Activated CD8-positive, alpha-beta T cell treated with anti-CD3 and anti-CD28 coated beads for 36 hours (primary cell): ENCODE measurements around the gene DOHH. TPM values are rescaled to one million over a fixed set of nuclear protein-coding genes. Genes with fewer than 3 reads are reported as not detected.
A peak's percentile ranks its signal among the peaks of the same experiment; 100 is the strongest.

ENCODE experiments used
- ATAC-seq: fragments of 200-7000 bp; cut with Tn5 transposase; one replicate; pipeline ENCODE4 v1.10.0; 2021; ENCODE audit warnings: mild to moderate bottlenecking, moderate library complexity
- CTCF ChIA-PET: fragments of 350-600 bp; sonication (Branson Sonifier 250); formaldehyde crosslinking; loops from one replicate; lab custom pipeline; 2021; ENCODE audit warnings: antibody characterized with exemption; lab: Charles Lee
- POLR2A ChIA-PET: fragments of 350-600 bp; sonication (Branson Sonifier 250); formaldehyde crosslinking; loops from one replicate; lab custom pipeline; 2021; ENCODE audit warnings: antibody characterized with exemption; lab: Charles Lee
- DNase-seq: peaks from one replicate; pipeline ENCODE4 v3.0.0-alpha.2; 2020
- H3K27ac Mint-ChIP-seq: one replicate; pipeline ENCODE4 v1.8.0; 2021; ENCODE audit warnings: mild to moderate bottlenecking, mixed read lengths
- H3K27me3 Mint-ChIP-seq: one replicate; pipeline ENCODE4 v1.8.0; 2021; ENCODE audit warnings: mixed read lengths
- H3K36me3 Mint-ChIP-seq: one replicate; pipeline ENCODE4 v1.8.0; 2021; ENCODE audit warnings: low read depth, mixed read lengths
- H3K4me1 Mint-ChIP-seq: one replicate; pipeline ENCODE4 v1.8.0; 2021; ENCODE audit warnings: low read depth, mixed read lengths
- H3K4me3 Mint-ChIP-seq: one replicate; pipeline ENCODE4 v1.8.0; 2021; ENCODE audit warnings: mild to moderate bottlenecking, moderate library complexity, mixed read lengths
- H3K9me3 Mint-ChIP-seq: one replicate; pipeline ENCODE4 v1.8.0; 2021; ENCODE audit warnings: mixed read lengths
- CTCF ChIP-seq: fragments of 200-600 bp; IDR thresholded peaks from one replicate; pipeline ENCODE4 v1.8.0; 2022; ENCODE audit warnings: antibody characterized with exemption, mild to moderate bottlenecking
- intact Hi-C: fragments of 100-400 bp; cut with micrococcal nuclease; formaldehyde crosslinking; loops from one replicate; pipeline ENCODE4 v1.10.0; 2022
- total RNA-seq, 2 experiments: library from RNA; stranded (reverse); gene quantifications; one replicate each; pipeline ENCODE4 v1.2.3, GENCODE V29; 2021

Gene DOHH
- total RNA-seq, 2 experiments from 2014 or later = 15.7 to 17.0 TPM

- Mint-ChIP-seq H3K4me1 (no peaks in the 10 kb centered on the region), H3K27me3 (no peaks in the 10 kb centered on the region), H3K4me3 (no peak overlapping the region), H3K36me3 (peaks cover 4% of the 10 kb centered on the region), H3K27ac (no peak overlapping the region), H3K9me3 (peaks cover 6% of the 10 kb centered on the region)
- intact Hi-C loops = no loop called here
- TF ChIP-seq CTCF = no peak
- CTCF ChIA-PET = no interaction called here
- no peak for DNase-seq
- no peak for ATAC-seq
- POLR2A ChIA-PET = interaction anchor here (0.6 to 0.7 kb wide), 2 partner anchors 28 to 140 kb away, joined by 3 read pairs; no protein-coding TSS in a partner anchor
These were observed 32.3 kb downstream of the DOHH start for GRCh38 chr19:3468211-3468610.

- intact Hi-C loops = no loop called here
- Mint-ChIP-seq H3K4me3 (no peak overlapping the region), H3K27ac (no peak overlapping the region), H3K9me3 (peaks cover 6% of the 10 kb centered on the region), H3K27me3 (no peaks in the 10 kb centered on the region), H3K36me3 (peaks cover 6% of the 10 kb centered on the region), H3K4me1 (no peaks in the 10 kb centered on the region)
- CTCF ChIA-PET = no interaction called here
- no peak for ATAC-seq
- no peak for TF ChIP-seq CTCF
- DNase-seq = peak; percentile 37
- POLR2A ChIA-PET = interaction anchor here (0.7 kb wide), 1 partner anchor 29 kb away, joined by 3 read pairs; no protein-coding TSS in a partner anchor
These were observed 32.9 kb downstream of the DOHH start for GRCh38 chr19:3467437-3468198.

GRCh38 chr19:3466635-3467034 is 33.8 kb downstream of the DOHH start:
- POLR2A ChIA-PET = no interaction called here
- H3K36me3 Mint-ChIP-seq = peaks cover 6% of the 10 kb centered on the region

GRCh38 chr19:3465552-3465951 is 34.9 kb downstream of the DOHH start:
- H3K27ac Mint-ChIP-seq = no peak overlapping the region
- H3K36me3 Mint-ChIP-seq = peaks cover 6% of the 10 kb centered on the region
- H3K4me1 Mint-ChIP-seq = no peaks in the 10 kb centered on the region
- H3K27me3 Mint-ChIP-seq = no peaks in the 10 kb centered on the region
- intact Hi-C loops = no loop called here
- POLR2A ChIA-PET = no interaction called here
- ATAC-seq (no peak), DNase-seq (no peak)
- no peak for TF ChIP-seq CTCF
- H3K9me3 Mint-ChIP-seq = peaks cover 6% of the 10 kb centered on the region
- no peak overlapping the region for H3K4me3 Mint-ChIP-seq
- CTCF ChIA-PET = no interaction called here

More at GRCh38 chr19:3466635-3467034, 33.8 kb downstream of the DOHH start:
- ATAC-seq (no peak), DNase-seq (no peak)
- Mint-ChIP-seq H3K9me3 (peaks cover 6% of the 10 kb centered on the region), H3K27me3 (no peaks in the 10 kb centered on the region), H3K4me1 (no peaks in the 10 kb centered on the region), H3K27ac (no peak overlapping the region), H3K4me3 (no peak overlapping the region)
- intact Hi-C loops = no loop called here
- TF ChIP-seq CTCF = no peak
- CTCF ChIA-PET = no interaction called here

- intact Hi-C loops = no loop called here
- H3K27me3 Mint-ChIP-seq = no peaks in the 10 kb centered on the region
- CTCF ChIA-PET = interaction anchor here (0.9 kb wide), 1 partner anchor 160 kb away, joined by 3 read pairs; no protein-coding TSS in a partner anchor
- peaks cover 7% of the 10 kb centered on the region for H3K36me3 Mint-ChIP-seq
- TF ChIP-seq CTCF = no peak
- ATAC-seq (no peak), DNase-seq (no peak)
- peaks cover 6% of the 10 kb centered on the region for H3K9me3 Mint-ChIP-seq
- H3K4me1 Mint-ChIP-seq = no peaks in the 10 kb centered on the region
- POLR2A ChIA-PET = interaction anchor here (0.7 kb wide), 1 partner anchor 30 kb away, joined by 3 read pairs; no protein-coding TSS in a partner anchor
- no peak overlapping the region for H3K4me3 Mint-ChIP-seq
- no peak overlapping the region for H3K27ac Mint-ChIP-seq
These were observed 35.8 kb downstream of the DOHH start for GRCh38 chr19:3464587-3465235.
